Astrocyte of the cerebellum (primary cell): ENCODE measurements around the gene TBX21.

Experiments used
- DNase-seq: peaks from one replicate; pipeline ENCODE4 v3.0.0-alpha.2; 2011; ENCODE audit warnings: low read depth
- H3K4me3 ChIP-seq: 2 replicates; pipeline ENCODE4 v1.5.1; 2011; ENCODE audit warnings: mild to moderate bottlenecking, low read depth, low read length, moderate library complexity
- in situ Hi-C: cut with HindIII; loops from 2 replicates; pipeline ENCODE4 v1.10.0; 2017; ENCODE audit warnings: low sequenced_read_pairs
- TF ChIP-seq, protein P1 (sequence below): IDR thresholded peaks from 2 replicates; pipeline ENCODE4 v1.5.1; 2012; ENCODE audit warnings: low read length, low read depth, moderate library complexity, mild to moderate bottlenecking; ENCODE audit errors: missing control alignments

Gene TBX21

DNA sequence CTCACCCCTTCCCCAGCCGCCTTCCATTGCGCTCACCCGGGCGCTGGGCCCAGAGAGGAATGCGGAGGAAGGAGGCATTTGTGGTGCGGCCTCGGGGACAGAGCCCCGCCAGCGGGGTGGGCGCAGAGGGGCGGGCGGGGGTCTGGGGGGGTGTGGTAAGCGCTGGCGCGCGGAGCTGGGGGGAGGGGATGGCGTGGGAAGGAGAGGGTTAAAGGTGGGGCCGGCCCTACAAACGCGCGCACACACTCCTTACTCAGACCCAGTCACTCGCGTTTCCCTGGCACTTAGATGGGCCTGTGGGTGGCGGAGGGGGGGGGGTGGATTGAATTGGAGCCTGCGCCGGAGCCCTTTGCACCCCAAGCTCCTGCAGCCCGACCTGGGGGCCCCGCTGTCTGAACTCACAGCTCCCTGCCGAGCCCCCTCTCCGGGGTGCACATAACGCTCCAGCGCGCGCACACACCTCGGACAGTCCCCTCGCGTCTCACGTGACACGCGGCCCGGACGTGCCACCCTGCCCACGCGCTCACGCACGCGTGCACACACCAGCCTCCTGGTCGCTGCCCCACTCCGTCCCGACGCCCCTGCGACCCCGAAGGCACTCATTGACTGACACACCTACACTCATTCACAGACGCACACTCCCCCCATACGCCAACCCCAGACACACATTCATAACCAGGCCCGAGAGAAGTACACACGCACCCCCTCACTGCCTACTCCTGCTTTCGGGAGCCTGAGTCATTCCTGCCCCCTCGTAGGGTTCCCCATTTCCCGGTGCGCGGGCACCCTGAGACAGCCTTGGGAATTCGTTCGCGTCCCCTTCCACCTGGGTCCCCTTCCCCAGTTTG lies 38.2 kb upstream of the TBX21 start:
- peak overlapping the region; percentile 68 for H3K4me3 ChIP-seq
- no peak for DNase-seq
- TF ChIP-seq, protein P1, sequence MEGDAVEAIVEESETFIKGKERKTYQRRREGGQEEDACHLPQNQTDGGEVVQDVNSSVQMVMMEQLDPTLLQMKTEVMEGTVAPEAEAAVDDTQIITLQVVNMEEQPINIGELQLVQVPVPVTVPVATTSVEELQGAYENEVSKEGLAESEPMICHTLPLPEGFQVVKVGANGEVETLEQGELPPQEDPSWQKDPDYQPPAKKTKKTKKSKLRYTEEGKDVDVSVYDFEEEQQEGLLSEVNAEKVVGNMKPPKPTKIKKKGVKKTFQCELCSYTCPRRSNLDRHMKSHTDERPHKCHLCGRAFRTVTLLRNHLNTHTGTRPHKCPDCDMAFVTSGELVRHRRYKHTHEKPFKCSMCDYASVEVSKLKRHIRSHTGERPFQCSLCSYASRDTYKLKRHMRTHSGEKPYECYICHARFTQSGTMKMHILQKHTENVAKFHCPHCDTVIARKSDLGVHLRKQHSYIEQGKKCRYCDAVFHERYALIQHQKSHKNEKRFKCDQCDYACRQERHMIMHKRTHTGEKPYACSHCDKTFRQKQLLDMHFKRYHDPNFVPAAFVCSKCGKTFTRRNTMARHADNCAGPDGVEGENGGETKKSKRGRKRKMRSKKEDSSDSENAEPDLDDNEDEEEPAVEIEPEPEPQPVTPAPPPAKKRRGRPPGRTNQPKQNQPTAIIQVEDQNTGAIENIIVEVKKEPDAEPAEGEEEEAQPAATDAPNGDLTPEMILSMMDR: no peak
- in situ Hi-C loops: no loop called here

DNA sequence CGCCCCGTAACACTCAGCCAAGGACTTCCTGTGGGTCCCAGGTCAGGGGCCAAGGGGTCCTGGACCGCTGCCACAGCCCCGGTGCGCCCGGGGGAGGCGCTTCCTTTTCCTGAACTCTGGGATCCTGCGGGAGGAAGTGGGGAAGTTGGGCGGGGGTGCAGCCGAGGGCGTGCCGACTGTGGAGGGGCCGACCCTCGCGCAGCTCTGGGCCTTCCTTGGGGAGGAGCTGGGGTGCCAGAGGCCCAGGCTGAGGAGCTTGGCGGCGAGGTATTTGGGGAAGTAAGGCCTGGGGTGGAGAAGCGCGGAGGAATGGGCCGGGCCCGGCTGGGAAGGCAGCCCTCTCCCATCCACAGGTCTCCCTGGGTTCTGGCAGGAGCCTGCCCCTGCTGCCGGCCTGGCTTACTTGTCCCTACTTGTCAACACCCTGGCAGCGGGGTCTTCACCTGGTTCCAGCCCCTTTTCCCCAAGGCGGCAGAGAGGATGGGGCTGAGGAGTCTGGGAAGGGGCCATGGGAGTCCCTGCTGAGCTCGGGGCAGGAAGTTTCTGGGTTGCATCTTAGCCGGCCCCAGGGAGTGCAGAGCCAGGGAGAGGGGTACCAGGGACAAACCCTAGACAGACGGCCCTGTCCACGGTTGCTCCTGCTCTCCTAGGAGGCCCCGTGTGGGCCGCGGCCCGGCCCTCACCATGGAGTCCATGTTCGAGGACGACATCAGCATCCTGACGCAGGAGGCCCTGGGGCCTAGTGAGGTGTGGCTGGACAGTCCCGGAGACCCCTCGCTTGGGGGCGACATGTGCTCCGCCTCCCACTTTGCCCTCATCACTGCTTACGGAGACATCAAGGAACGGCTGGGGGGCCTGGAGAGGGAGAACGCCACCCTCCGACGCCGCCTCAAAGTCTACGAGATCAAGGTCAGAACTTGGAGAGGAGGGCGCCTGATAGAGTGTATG lies 37.3 kb upstream of the TBX21 start:
- DNase-seq: no peak
- peak overlapping the region; percentile 68 for H3K4me3 ChIP-seq
- TF ChIP-seq, protein P1: no peak
- in situ Hi-C loops: no loop called here

DNA sequence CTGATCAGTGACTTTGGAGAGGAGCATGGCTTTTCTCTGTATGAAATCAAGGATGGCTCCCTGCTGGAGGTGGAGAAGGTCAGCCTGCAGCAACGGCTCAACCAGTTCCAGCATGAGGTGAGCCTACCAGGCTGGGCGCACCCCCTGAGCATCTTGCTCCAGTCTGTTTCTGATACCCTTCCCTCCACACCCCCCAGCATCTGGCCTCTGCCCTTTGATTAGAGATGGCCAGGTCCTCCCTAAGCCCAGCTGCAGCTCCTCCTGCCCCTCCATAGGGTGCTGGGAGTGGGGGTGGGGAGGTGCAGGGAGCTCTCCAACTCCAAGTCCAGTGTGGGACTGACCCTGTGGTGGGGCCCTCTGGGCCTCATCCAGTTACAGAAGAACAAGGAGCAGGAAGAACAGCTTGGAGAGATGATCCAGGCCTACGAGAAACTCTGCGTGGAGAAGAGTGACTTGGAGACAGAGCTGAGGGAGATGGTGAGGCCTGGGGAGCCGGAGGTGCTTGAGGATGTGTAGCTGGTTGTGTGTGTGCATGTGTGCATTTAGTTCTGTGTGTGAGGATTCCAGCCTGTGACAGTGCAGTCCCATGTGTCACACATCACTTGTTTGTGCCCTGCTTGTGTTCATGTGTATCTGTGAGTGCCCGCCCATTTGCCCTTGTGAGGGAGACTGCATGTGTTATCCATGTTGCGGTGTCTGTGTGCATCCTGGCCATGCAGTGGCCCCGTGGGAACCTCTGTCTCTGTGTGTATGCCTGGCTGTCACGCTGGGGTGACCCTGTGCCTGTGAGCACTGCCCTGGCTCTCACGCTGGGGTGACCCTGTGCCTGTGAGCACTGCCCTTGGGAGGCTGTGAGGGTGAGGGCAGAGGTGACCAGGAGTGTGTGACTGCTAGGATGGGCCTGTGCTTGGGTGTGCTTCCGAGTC lies 36.1 kb upstream of the TBX21 start:
- DNase-seq: no peak
- TF ChIP-seq, protein P1: no peak
- in situ Hi-C loops: no loop called here
- H3K4me3 ChIP-seq: no peak overlapping the region

DNA sequence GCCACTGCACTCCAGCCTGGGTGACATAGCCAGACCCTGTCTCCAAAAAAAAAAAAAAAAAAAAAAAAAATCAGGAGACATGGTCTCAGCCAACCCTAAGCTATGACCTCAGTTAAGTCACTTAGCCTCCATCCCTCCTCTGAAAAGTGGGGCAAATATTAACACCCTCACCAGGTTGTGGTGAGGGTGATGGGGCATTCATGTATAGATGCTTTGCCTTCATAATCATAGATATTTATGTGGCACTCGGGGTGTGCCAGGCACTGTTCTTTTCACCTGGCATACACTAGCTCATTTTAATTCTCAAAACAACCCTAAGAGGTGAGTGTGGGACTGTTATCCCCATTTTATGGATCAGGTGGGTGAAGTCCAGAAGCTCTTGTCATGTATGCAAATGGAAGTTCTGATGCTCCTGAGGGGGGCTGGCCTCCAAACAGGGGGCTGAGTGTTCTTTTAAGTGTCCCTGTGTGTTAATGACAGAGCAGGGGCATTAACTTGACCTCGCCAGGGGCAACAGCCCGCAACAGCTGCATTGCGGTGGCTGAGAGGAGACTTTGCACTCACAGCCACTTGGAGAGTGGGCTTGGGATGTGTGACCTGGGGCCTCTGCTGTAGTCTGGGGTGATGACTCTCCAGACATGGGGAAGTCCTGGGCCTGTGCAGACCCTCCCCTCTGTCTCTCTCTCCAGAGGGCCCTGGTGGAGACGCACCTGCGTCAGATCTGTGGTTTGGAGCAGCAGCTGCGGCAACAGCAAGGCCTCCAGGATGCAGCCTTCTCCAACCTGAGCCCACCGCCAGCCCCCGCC lies 34.9 kb upstream of the TBX21 start:
- TF ChIP-seq, protein P1: no peak
- in situ Hi-C loops: no loop called here
- H3K4me3 ChIP-seq: no peak overlapping the region
- no peak for DNase-seq

DNA sequence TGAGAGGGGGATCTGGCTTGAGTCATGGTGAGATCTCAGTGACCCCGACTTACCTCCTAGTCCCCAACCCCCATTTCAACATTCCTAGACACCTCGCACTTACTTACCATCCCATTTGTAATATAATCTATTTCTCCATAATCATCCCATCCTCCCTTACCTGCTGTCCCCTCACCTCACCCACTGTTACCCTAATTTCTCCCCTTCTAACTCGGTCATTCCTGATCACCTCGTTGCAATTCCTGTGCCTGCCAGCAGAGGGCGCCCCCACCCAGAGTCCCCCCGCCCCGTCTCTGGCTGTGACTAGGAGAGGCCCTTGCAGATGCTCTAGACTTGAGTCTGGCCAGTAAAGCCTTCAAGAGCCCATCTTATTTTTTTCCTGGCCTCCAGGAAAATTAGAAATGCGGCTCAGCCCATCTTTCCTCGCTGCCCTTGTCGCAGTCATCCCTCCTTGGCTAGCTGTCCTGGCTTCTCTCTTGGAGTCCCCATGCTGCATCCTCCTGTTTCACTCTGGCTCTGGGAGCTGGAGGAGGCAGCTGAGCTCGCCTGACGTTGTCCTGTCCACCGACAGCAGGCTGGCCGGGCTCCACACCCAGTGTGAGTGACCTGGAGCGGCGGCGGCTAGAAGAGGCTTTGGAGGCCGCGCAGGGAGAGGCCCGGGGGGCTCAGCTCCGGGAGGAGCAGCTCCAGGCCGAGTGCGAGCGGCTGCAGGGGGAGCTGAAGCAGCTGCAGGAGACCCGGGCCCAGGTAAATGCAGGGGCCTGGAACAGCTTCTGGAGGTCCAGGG lies 34.1 kb upstream of the TBX21 start:
- no peak overlapping the region for H3K4me3 ChIP-seq
- in situ Hi-C loops: no loop called here
- TF ChIP-seq, protein P1: peak; percentile 92
- no peak for DNase-seq
